Fibroblast of lung (primary cell): Measurements from ENCODE around the gene TBC1D12.

Experiments
- CTCF ChIP-seq, 2 donors: IDR thresholded peaks in 1 of 2; conservative IDR thresholded peaks in 1 of 2; 1 replicate in 1 of 2; 2 replicates in 1 of 2; pipeline ENCODE4 v1.5.1; 2011 to 2012; ENCODE audit warnings: low read length in 2 of 2, control low read depth in 1 of 2, inconsistent platforms in 1 of 2, low read depth in 1 of 2, mild to moderate bottlenecking in 1 of 2
- EZH2 ChIP-seq: IDR thresholded peaks from 2 replicates; pipeline ENCODE4 v1.5.1; 2012; ENCODE audit warnings: low read length, control low read depth, mild to moderate bottlenecking; ENCODE audit errors: missing control alignments

- TF ChIP-seq CTCF (conservative IDR thresholded peaks at IDR 0.05 in 1 of 2, IDR thresholded peaks at IDR 0.05 in 1 of 2; ENCODE audit: low read depth in 1 of 2, low read length in 2 of 2) (no peak), EZH2 (no peak)
Observed at GRCh38 chr10:94493463-94493862, 91.1 kb downstream of the TBC1D12 start.
